Right cardiac atrium (tissue), 5 donors: ENCODE data around the gene ARMC6. TPM values are rescaled to one million over a fixed set of nuclear protein-coding genes. Genes with fewer than 3 reads are reported as not detected.
A peak's percentile ranks its signal among the peaks of the same experiment; 100 is the strongest.

Source experiments
- ATAC-seq, 2 donors: fragments of 200-7000 bp; cut with Tn5 transposase; one replicate each; pipeline versions ENCODE4 v1.8.0 to v1.9.1; 2020; ENCODE audit warnings: moderate library complexity in 2 of 2, mild to moderate bottlenecking in 1 of 2
- DNase-seq, 3 donors: peaks; one replicate each; pipeline ENCODE4 v3.0.0-alpha.2; 2020
- H3K27ac ChIP-seq: one replicate; pipeline ENCODE4 v1.5.1; 2013; ENCODE audit warnings: mild to moderate bottlenecking, low read length, control low read depth, moderate library complexity
- H3K27me3 ChIP-seq: one replicate; pipeline ENCODE4 v1.6.1; 2013; ENCODE audit not compliant: control insufficient read depth, insufficient read depth
- H3K4me1 ChIP-seq: one replicate; pipeline ENCODE4 v1.6.1; 2013; ENCODE audit warnings: low read length; ENCODE audit not compliant: control insufficient read depth, insufficient read depth
- H3K4me3 ChIP-seq: one replicate; pipeline ENCODE4 v1.5.1; 2013; ENCODE audit warnings: low read length, control low read depth
- H3K9me3 ChIP-seq: one replicate; pipeline ENCODE4 v1.6.1; 2013; ENCODE audit warnings: low read length; ENCODE audit not compliant: control insufficient read depth
- WGBS: extraction: QIAGEN DNeasy Blood & Tissue Kit; methylation state at CpG from one replicate; pipeline ENCODE4 v1.1.7; 2013; 5-methylcytosine and 5-hydroxymethylcytosine counted together
- intact Hi-C, 4 donors: fragments of 100-400 bp; cut with DNase I; formaldehyde crosslinking; loops; one replicate each; pipeline versions ENCODE4 v1.11.0 to v1.14.0; 2022 to 2023
- long read RNA-seq, 4 donors: library from polyadenylated mRNA; unstranded; transcript quantifications; one replicate each; pipeline ENCODE4 v2.0.0, GENCODE V29; 2020 to 2021
- polyA plus RNA-seq: library from polyadenylated mRNA; stranded (reverse); fragments of 200-250 nt; gene quantifications from one replicate; pipeline ENCODE4 v1.2.3, GENCODE V29; 2013
- total RNA-seq, 4 donors: library from RNA; stranded (reverse); fragmentation: NEBNext Ultra II Directional; extraction: Animal tissue kit (Norgen Biotek cat#: 25700); gene quantifications; one replicate each; pipeline ENCODE4 v1.2.1, GENCODE V29; 2021
- donor health status: healthy with polysubstance abuse.
- donor health status: DM: no; HTN: yes; CAD: no.
- donor health status: DM: no; HTN: no; CAD: no.
- donor health status: DM: no; HTN: yes; CAD: no; lungs with severe emphysema.
- donor health status: DM: yes; HTN: yes; CAD: no.

Gene ARMC6
- 10 to 100 TPM; 12.1 to 14.7 (median 13.8) TPM for total RNA-seq
- 16.7 TPM for polyA plus RNA-seq
- long read RNA-seq, donor 1, transcript ARMC6-202 (8 exons, 2,383 nt), result major isoform, 55 of 93 reads
- long read RNA-seq, donor 1, transcript ARMC6-206 (9 exons, 2,488 nt), result minor isoform, 15 of 93 reads
- long read RNA-seq, donor 1, partial matches to known transcripts, result 6 of 93 reads
- long read RNA-seq, donor 1, other reads (novel, unspliced or antisense), result 13 of 93 reads
- long read RNA-seq, donor 2, transcript ARMC6-201 (8 exons, 2,412 nt), result minor isoform, 7 of 50 reads
- long read RNA-seq, donor 2, transcript ARMC6-202 (8 exons, 2,383 nt), result major isoform, 27 of 50 reads
- long read RNA-seq, donor 2, partial matches to known transcripts, result 9 of 50 reads
- long read RNA-seq, donor 2, other reads (novel, unspliced or antisense), result 4 of 50 reads
- long read RNA-seq, donor 3, transcript ARMC6-206 (9 exons, 2,488 nt), result minor isoform, 31 of 247 reads
- long read RNA-seq, donor 3, transcript ARMC6-202 (8 exons, 2,383 nt), result major isoform, 143 of 247 reads
- long read RNA-seq, donor 3, transcript ARMC6-201 (8 exons, 2,412 nt), result minor isoform, 16 of 247 reads
- long read RNA-seq, donor 3, partial matches to known transcripts, result 17 of 247 reads
- long read RNA-seq, donor 3, other reads (novel, unspliced or antisense), result 40 of 247 reads
- long read RNA-seq, donor 4, transcript ARMC6-202 (8 exons, 2,383 nt), result major isoform, 23 of 30 reads
- long read RNA-seq, donor 4, partial matches to known transcripts, result 1 of 30 reads
- long read RNA-seq, donor 4, other reads (novel, unspliced or antisense), result 1 of 30 reads

GRCh38 chr19:19033426-19034203 is at the start of gene ARMC6, which contains the start of gene SUGP2:
ARMC6 (plus strand) TSS chr19:19033603; CDS start chr19:19034210, 607 bp downstream.
SUGP2 (minus strand) TSS chr19:19033517; CDS start chr19:19031071, 2,446 bp downstream.
- no peaks in the 10 kb centered on the region for H3K9me3 ChIP-seq
- H3K27me3 ChIP-seq, result no peaks in the 10 kb centered on the region
- ATAC-seq (peak; percentile 90 to 93), DNase-seq (peak; percentile 88 to 95 (median 95))
- WGBS, result under 1% methylated on average over 94 of the region's 94 CpGs
- H3K4me3 ChIP-seq, result peak within 1 kb of the TSS; percentile 94
- peak within 1 kb of the TSS; percentile 96 for H3K27ac ChIP-seq
- intact Hi-C loops, result no loop called here
- peaks cover 8% of the 10 kb centered on the region for H3K4me1 ChIP-seq

- 68% methylated on average over 3 of the region's 3 CpGs for WGBS
Measured at GRCh38 chr19:18984251-18984650, 49.2 kb upstream of the ARMC6 start.

GRCh38 chr19:18985257-18985656 is 48.1 kb upstream of the ARMC6 start:
- H3K9me3 ChIP-seq, result no peaks in the 10 kb centered on the region
- intact Hi-C loops, result no loop called here
- DNase-seq (no peak), ATAC-seq (peak in 1 of 2 donors; percentile 46)
- no peaks in the 10 kb centered on the region for H3K27me3 ChIP-seq
- H3K27ac ChIP-seq, result no peak overlapping the region
- WGBS, result 36% methylated on average over 7 of the region's 7 CpGs
- H3K4me1 ChIP-seq, result no peaks in the 10 kb centered on the region
- H3K4me3 ChIP-seq, result no peak overlapping the region

More at GRCh38 chr19:18984251-18984650, 49.2 kb upstream of the ARMC6 start:
- H3K9me3 ChIP-seq, result no peaks in the 10 kb centered on the region
- no peaks in the 10 kb centered on the region for H3K4me1 ChIP-seq
- no peak overlapping the region for H3K27ac ChIP-seq
- H3K27me3 ChIP-seq, result no peaks in the 10 kb centered on the region
- intact Hi-C loops, result no loop called here
- ATAC-seq (no peak), DNase-seq (no peak)
- no peak overlapping the region for H3K4me3 ChIP-seq

- Histone ChIP-seq H3K27ac (no peak overlapping the region), H3K9me3 (no peaks in the 10 kb centered on the region), H3K4me3 (no peak overlapping the region), H3K27me3 (no peaks in the 10 kb centered on the region), H3K4me1 (no peaks in the 10 kb centered on the region)
- intact Hi-C loops, result no loop called here
- no peak for ATAC-seq
- WGBS, result 63% methylated on average over 4 of the region's 4 CpGs
- DNase-seq, result no peak
Measured at GRCh38 chr19:18987456-18987855, 45.9 kb upstream of the ARMC6 start.

- Histone ChIP-seq H3K27me3 (no peaks in the 10 kb centered on the region), H3K4me1 (no peaks in the 10 kb centered on the region), H3K27ac (no peak overlapping the region), H3K9me3 (no peaks in the 10 kb centered on the region), H3K4me3 (no peak overlapping the region)
- ATAC-seq (no peak), DNase-seq (no peak)
- intact Hi-C loops, result no loop called here
- 84% methylated on average over 10 of the region's 10 CpGs for WGBS
Measured at GRCh38 chr19:18989316-18989715, 44.1 kb upstream of the ARMC6 start.

- ATAC-seq, result no peak
- DNase-seq, result no peak
- H3K27ac ChIP-seq, result no peak overlapping the region
- H3K4me1 ChIP-seq, result no peaks in the 10 kb centered on the region
- no peaks in the 10 kb centered on the region for H3K27me3 ChIP-seq
- 84% methylated on average over 5 of the region's 5 CpGs for WGBS
- H3K4me3 ChIP-seq, result no peak overlapping the region
- intact Hi-C loops, result no loop called here
- no peaks in the 10 kb centered on the region for H3K9me3 ChIP-seq
Measured at GRCh38 chr19:18990128-18990708, 43.2 kb upstream of the ARMC6 start.

- no peaks in the 10 kb centered on the region for H3K27me3 ChIP-seq
- 61% methylated on average over 16 of the region's 16 CpGs for WGBS
- DNase-seq (peak in 2 of 3 donors; percentile 54 to 65), ATAC-seq (peak in 1 of 2 donors; percentile 26)
- no peak overlapping the region for H3K27ac ChIP-seq
- H3K9me3 ChIP-seq, result no peaks in the 10 kb centered on the region
- intact Hi-C loops, result no loop called here
- H3K4me1 ChIP-seq, result no peaks in the 10 kb centered on the region
- no peak overlapping the region for H3K4me3 ChIP-seq
Measured at GRCh38 chr19:18991006-18991405, 42.4 kb upstream of the ARMC6 start.

GRCh38 chr19:18991468-18991867 is 41.9 kb upstream of the ARMC6 start:
- intact Hi-C loops, result no loop called here
- DNase-seq, result peak in 1 of 3 donors; percentile 4
- H3K27me3 ChIP-seq, result no peaks in the 10 kb centered on the region

GRCh38 chr19:18992696-18993095 is 40.7 kb upstream of the ARMC6 start:
- ATAC-seq (no peak), DNase-seq (no peak)
- no peak overlapping the region for H3K4me3 ChIP-seq
- no peaks in the 10 kb centered on the region for H3K4me1 ChIP-seq
- no peak overlapping the region for H3K27ac ChIP-seq
- WGBS, result 93% methylated on average over 8 of the region's 8 CpGs
- no peaks in the 10 kb centered on the region for H3K9me3 ChIP-seq
- H3K27me3 ChIP-seq, result no peaks in the 10 kb centered on the region
- intact Hi-C loops, result no loop called here

More at GRCh38 chr19:18991468-18991867, 41.9 kb upstream of the ARMC6 start:
- H3K9me3 ChIP-seq, result no peaks in the 10 kb centered on the region
- no peak for ATAC-seq
- H3K27ac ChIP-seq, result no peak overlapping the region
- no peak overlapping the region for H3K4me3 ChIP-seq
- no peaks in the 10 kb centered on the region for H3K4me1 ChIP-seq
- WGBS, result 95% methylated on average over 14 of the region's 14 CpGs

GRCh38 chr19:18993115-18993514 is 40.3 kb upstream of the ARMC6 start:
- intact Hi-C loops, result no loop called here
- Histone ChIP-seq H3K4me1 (no peaks in the 10 kb centered on the region), H3K4me3 (no peak overlapping the region), H3K27me3 (no peaks in the 10 kb centered on the region), H3K9me3 (no peaks in the 10 kb centered on the region), H3K27ac (no peak overlapping the region)
- DNase-seq (no peak), ATAC-seq (no peak)
- 86% methylated on average over 10 of the region's 10 CpGs for WGBS
